GM23338 (cell line): ENCODE results near the gene FAM193B. TPM values are rescaled to one million over a fixed set of nuclear protein-coding genes. Genes with fewer than 3 reads are reported as not detected.

Source experiments
- ATAC-seq: fragments of 200-7000 bp; cut with Tn5 transposase; 3 replicates; pipeline ENCODE4 v1.9.1; 2020
- DNase-seq: peaks from one replicate; pipeline ENCODE4 v3.0.0-alpha.2; 2015; ENCODE audit warnings: low spot score
- H2AFZ ChIP-seq: fragments of 200-600 bp; sonication (generic); 2 replicates; pipeline ENCODE4 v1.8.0; 2016; ENCODE audit warnings: antibody characterized with exemption, mild to moderate bottlenecking, moderate library complexity
- H3F3A ChIP-seq: fragments of 200-600 bp; sonication (generic); replicated peaks from 2 replicates; pipeline ENCODE4 v1.8.0; 2017; ENCODE audit warnings: antibody characterized with exemption, mixed run types, low read depth
- H3K27ac ChIP-seq: fragments of 200-600 bp; sonication (generic); 2 replicates; pipeline ENCODE4 v1.6.1; 2016; ENCODE audit warnings: low read depth
- H3K27me3 ChIP-seq: fragments of 200-600 bp; sonication (generic); 2 replicates; pipeline ENCODE4 v1.8.0; 2016; ENCODE audit warnings: mild to moderate bottlenecking, mixed run types, moderate library complexity; ENCODE audit not compliant: insufficient read depth
- H3K36me3 ChIP-seq: fragments of 200-600 bp; sonication (generic); 2 replicates; pipeline ENCODE4 v1.8.0; 2016; ENCODE audit warnings: mild to moderate bottlenecking; ENCODE audit not compliant: insufficient read depth
- H3K4me1 ChIP-seq: fragments of 200-600 bp; sonication (generic); 2 replicates; pipeline ENCODE4 v1.8.0; 2016; ENCODE audit warnings: mild to moderate bottlenecking, moderate library complexity; ENCODE audit not compliant: insufficient read depth
- H3K4me2 ChIP-seq: fragments of 200-600 bp; sonication (generic); 2 replicates; pipeline ENCODE4 v1.7.1; 2017; ENCODE audit warnings: mixed run types
- H3K4me3 ChIP-seq: fragments of 200-600 bp; sonication (generic); 2 replicates; pipeline ENCODE4 v1.6.1; 2016; ENCODE audit warnings: mixed run types
- H3K79me2 ChIP-seq: fragments of 200-600 bp; sonication (generic); replicated peaks from 2 replicates; pipeline ENCODE4 v1.8.0; 2017; ENCODE audit warnings: mild to moderate bottlenecking; ENCODE audit not compliant: insufficient read depth
- H3K9me2 ChIP-seq: fragments of 200-600 bp; sonication (generic); 2 replicates; pipeline ENCODE4 v1.8.0; 2017; ENCODE audit not compliant: insufficient read depth
- H4K20me1 ChIP-seq: fragments of 200-600 bp; sonication (generic); replicated peaks from 2 replicates; pipeline ENCODE4 v1.8.0; 2017; ENCODE audit warnings: mild to moderate bottlenecking; ENCODE audit not compliant: insufficient read depth
- H3K27ac Mint-ChIP-seq: 2 replicates; pipeline ENCODE4 v1.8.0; 2020; ENCODE audit warnings: inconsistent platforms, mild to moderate bottlenecking, moderate library complexity, mixed read lengths
- H3K27me3 Mint-ChIP-seq: 3 replicates; pipeline ENCODE4 v1.8.0; 2022; ENCODE audit warnings: low read depth, mild to moderate bottlenecking, moderate library complexity, mixed read lengths, inconsistent platforms; ENCODE audit not compliant: insufficient read depth, poor library complexity
- H3K36me3 Mint-ChIP-seq: 3 replicates; pipeline ENCODE4 v1.8.0; 2021; ENCODE audit warnings: low read depth, mild to moderate bottlenecking, inconsistent platforms, moderate library complexity, mixed read lengths
- H3K4me1 Mint-ChIP-seq: 3 replicates; pipeline ENCODE4 v1.8.0; 2020; ENCODE audit warnings: mild to moderate bottlenecking, inconsistent platforms, mixed read lengths
- H3K4me3 Mint-ChIP-seq: 3 replicates; pipeline ENCODE4 v1.8.0; 2021; ENCODE audit warnings: moderate library complexity, mild to moderate bottlenecking, inconsistent platforms, mixed read lengths
- H3K9me3 Mint-ChIP-seq: 3 replicates; pipeline ENCODE4 v1.8.0; 2020; ENCODE audit warnings: moderate library complexity, mild to moderate bottlenecking, inconsistent platforms, mixed read lengths
- CREB1 ChIP-seq: fragments of 250-450 bp; sonication (Bioruptor Pico); IDR thresholded peaks from 2 replicates; pipeline ENCODE4 v1.5.0; 2020; ENCODE audit warnings: low read depth, mild to moderate bottlenecking, moderate library complexity
- CTCF ChIP-seq, 2 experiments: fragments of 200-600 bp in 1 of 2; sonication (generic) in 1 of 2; conservative IDR thresholded peaks; 2 replicates each; pipeline versions ENCODE4 v1.5.1 to v1.6.1; 2016 to 2017; ENCODE audit warnings: antibody characterized with exemption in 2 of 2, low read depth in 2 of 2, mild to moderate bottlenecking in 2 of 2, moderate library complexity in 1 of 2
- EZH2 ChIP-seq: fragments of 200-600 bp; sonication (generic); IDR thresholded peaks from one replicate; pipeline ENCODE4 v1.8.0; 2017; ENCODE audit warnings: antibody characterized with exemption, mild to moderate bottlenecking, low read depth; ENCODE audit not compliant: unreplicated experiment
- EZH2phosphoT487 ChIP-seq: fragments of 200-600 bp; sonication (generic); IDR thresholded peaks from one replicate; pipeline ENCODE4 v1.8.1; 2018; ENCODE audit warnings: antibody characterized with exemption; ENCODE audit not compliant: unreplicated experiment
- JUNB ChIP-seq: IDR thresholded peaks from one replicate; pipeline ENCODE4 v1.6.1; 2016; ENCODE audit warnings: antibody characterized with exemption; ENCODE audit not compliant: unreplicated experiment
- NANOG ChIP-seq: IDR thresholded peaks from 2 replicates; pipeline ENCODE4 v1.6.1; 2016; ENCODE audit warnings: antibody characterized with exemption, borderline replicate concordance
- POLR2AphosphoS5 ChIP-seq: IDR thresholded peaks from 2 replicates; pipeline ENCODE4 v1.6.1; 2016; ENCODE audit warnings: antibody characterized with exemption, low read depth
- REST ChIP-seq: IDR thresholded peaks from one replicate; pipeline ENCODE4 v1.6.1; 2018; ENCODE audit warnings: antibody characterized with exemption; ENCODE audit not compliant: unreplicated experiment
- STAT1 ChIP-seq: IDR thresholded peaks from one replicate; pipeline ENCODE4 v1.6.1; 2016; ENCODE audit warnings: antibody characterized with exemption; ENCODE audit not compliant: unreplicated experiment
- ZNF114 ChIP-seq: fragments of 250-450 bp; sonication (Bioruptor Pico); IDR thresholded peaks from 2 replicates; pipeline ENCODE4 v1.5.0; 2020; ENCODE audit warnings: mild to moderate bottlenecking, moderate library complexity
- ZNF331 ChIP-seq: fragments of 250-450 bp; sonication (Bioruptor Pico); IDR thresholded peaks from 2 replicates; pipeline ENCODE4 v1.5.0; 2020; ENCODE audit warnings: low read depth, mild to moderate bottlenecking, moderate library complexity
- polyA plus RNA-seq: library from polyadenylated mRNA; unstranded; fragments of >200 nt; fragmentation: Nextera tagmentation; extraction: Ambion mirVana; gene quantifications from 2 replicates; pipeline ENCODE4 v1.2.1, GENCODE V29; 2016
- total RNA-seq: library from RNA; depleted of rRNA; stranded (reverse); fragments of >200 nt; shearing (Covaris generic); gene quantifications from 2 replicates; pipeline ENCODE4 v1.2.3, GENCODE V29; 2014
- TF ChIP-seq, protein P1 (sequence below): IDR thresholded peaks from 2 replicates; pipeline ENCODE4 v1.6.1; 2016; ENCODE audit warnings: antibody characterized with exemption
- TF ChIP-seq, protein P2 (sequence below): fragments of 250-450 bp; sonication (Bioruptor Pico); IDR thresholded peaks from 2 replicates; pipeline ENCODE4 v1.5.0; 2020; ENCODE audit warnings: mild to moderate bottlenecking, moderate library complexity

Gene FAM193B
- total and polyA plus RNA-seq, 2 experiments from 2014 or later: 44.4 to 58.6 TPM

GRCh38 chr5:177547736-177548135 is 6.6 kb downstream of the FAM193B start:
- no peak for ATAC-seq
- Histone ChIP-seq H4K20me1 (peaks cover 72% of the 10 kb centered on the region), H3F3A (0 out of 2 replicates have a peak, but pooled peaks cover 2% of the 10 kb centered on the region), H3K36me3 (peaks cover 11% of the 10 kb centered on the region; the same call in 1 of the 2 replicates), H3K27me3 (no peaks in the 10 kb centered on the region), H3K4me3 (no peak overlapping the region), H3K9me2 (no peaks in the 10 kb centered on the region), H3K4me2 (no peak overlapping the region), H3K79me2 (peaks cover 98% of the 10 kb centered on the region), H2AFZ (no peak overlapping the region), H3K4me1 (no peaks in the 10 kb centered on the region), H3K27ac (no peak overlapping the region)
- H3K36me3 Mint-ChIP-seq: peaks cover 21% of the 10 kb centered on the region
- no peak for TF ChIP-seq STAT1
- TF ChIP-seq CREB1 (CRISPR knock-in tag): no peak
- TF ChIP-seq EZH2: no peak
- no peak for TF ChIP-seq CTCF (conservative IDR thresholded peaks at IDR 0.05; ENCODE audit: low read depth in 2 of 2)
- no peak for TF ChIP-seq REST
- TF ChIP-seq, protein P1, sequence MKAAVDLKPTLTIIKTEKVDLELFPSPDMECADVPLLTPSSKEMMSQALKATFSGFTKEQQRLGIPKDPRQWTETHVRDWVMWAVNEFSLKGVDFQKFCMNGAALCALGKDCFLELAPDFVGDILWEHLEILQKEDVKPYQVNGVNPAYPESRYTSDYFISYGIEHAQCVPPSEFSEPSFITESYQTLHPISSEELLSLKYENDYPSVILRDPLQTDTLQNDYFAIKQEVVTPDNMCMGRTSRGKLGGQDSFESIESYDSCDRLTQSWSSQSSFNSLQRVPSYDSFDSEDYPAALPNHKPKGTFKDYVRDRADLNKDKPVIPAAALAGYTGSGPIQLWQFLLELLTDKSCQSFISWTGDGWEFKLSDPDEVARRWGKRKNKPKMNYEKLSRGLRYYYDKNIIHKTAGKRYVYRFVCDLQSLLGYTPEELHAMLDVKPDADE: no peak
- no peak for TF ChIP-seq POLR2AphosphoS5
- no peak for TF ChIP-seq JUNB
- no peak for TF ChIP-seq ZNF331 (CRISPR knock-in tag)
- no peak for TF ChIP-seq NANOG
- TF ChIP-seq, protein P2, sequence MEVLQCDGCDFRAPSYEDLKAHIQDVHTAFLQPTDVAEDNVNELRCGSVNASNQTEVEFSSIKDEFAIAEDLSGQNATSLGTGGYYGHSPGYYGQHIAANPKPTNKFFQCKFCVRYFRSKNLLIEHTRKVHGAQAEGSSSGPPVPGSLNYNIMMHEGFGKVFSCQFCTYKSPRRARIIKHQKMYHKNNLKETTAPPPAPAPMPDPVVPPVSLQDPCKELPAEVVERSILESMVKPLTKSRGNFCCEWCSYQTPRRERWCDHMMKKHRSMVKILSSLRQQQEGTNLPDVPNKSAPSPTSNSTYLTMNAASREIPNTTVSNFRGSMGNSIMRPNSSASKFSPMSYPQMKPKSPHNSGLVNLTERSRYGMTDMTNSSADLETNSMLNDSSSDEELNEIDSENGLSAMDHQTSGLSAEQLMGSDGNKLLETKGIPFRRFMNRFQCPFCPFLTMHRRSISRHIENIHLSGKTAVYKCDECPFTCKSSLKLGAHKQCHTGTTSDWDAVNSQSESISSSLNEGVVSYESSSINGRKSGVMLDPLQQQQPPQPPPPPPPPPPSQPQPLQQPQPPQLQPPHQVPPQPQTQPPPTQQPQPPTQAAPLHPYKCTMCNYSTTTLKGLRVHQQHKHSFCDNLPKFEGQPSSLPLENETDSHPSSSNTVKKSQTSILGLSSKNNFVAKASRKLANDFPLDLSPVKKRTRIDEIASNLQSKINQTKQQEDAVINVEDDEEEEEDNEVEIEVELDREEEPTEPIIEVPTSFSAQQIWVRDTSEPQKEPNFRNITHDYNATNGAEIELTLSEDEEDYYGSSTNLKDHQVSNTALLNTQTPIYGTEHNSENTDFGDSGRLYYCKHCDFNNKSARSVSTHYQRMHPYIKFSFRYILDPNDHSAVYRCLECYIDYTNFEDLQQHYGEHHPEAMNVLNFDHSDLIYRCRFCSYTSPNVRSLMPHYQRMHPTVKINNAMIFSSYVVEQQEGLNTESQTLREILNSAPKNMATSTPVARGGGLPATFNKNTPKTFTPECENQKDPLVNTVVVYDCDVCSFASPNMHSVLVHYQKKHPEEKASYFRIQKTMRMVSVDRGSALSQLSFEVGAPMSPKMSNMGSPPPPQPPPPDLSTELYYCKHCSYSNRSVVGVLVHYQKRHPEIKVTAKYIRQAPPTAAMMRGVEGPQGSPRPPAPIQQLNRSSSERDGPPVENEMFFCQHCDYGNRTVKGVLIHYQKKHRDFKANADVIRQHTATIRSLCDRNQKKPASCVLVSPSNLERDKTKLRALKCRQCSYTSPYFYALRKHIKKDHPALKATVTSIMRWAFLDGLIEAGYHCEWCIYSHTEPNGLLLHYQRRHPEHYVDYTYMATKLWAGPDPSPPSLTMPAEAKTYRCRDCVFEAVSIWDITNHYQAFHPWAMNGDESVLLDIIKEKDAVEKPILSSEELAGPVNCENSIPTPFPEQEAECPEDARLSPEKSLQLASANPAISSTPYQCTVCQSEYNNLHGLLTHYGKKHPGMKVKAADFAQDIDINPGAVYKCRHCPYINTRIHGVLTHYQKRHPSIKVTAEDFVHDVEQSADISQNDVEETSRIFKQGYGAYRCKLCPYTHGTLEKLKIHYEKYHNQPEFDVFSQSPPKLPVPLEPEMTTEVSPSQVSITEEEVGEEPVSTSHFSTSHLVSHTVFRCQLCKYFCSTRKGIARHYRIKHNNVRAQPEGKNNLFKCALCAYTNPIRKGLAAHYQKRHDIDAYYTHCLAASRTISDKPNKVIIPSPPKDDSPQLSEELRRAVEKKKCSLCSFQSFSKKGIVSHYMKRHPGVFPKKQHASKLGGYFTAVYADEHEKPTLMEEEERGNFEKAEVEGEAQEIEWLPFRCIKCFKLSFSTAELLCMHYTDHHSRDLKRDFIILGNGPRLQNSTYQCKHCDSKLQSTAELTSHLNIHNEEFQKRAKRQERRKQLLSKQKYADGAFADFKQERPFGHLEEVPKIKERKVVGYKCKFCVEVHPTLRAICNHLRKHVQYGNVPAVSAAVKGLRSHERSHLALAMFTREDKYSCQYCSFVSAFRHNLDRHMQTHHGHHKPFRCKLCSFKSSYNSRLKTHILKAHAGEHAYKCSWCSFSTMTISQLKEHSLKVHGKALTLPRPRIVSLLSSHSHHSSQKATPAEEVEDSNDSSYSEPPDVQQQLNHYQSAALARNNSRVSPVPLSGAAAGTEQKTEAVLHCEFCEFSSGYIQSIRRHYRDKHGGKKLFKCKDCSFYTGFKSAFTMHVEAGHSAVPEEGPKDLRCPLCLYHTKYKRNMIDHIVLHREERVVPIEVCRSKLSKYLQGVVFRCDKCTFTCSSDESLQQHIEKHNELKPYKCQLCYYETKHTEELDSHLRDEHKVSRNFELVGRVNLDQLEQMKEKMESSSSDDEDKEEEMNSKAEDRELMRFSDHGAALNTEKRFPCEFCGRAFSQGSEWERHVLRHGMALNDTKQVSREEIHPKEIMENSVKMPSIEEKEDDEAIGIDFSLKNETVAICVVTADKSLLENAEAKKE (CRISPR knock-in tag): no peak
- no peak for TF ChIP-seq ZNF114 (CRISPR knock-in tag)
- TF ChIP-seq EZH2phosphoT487: no peak
- no peak for DNase-seq
- H3K9me3 Mint-ChIP-seq: no peaks in the 10 kb centered on the region
- peaks cover 17% of the 10 kb centered on the region for H3K4me1 Mint-ChIP-seq
- H3K27me3 Mint-ChIP-seq: peaks cover 3% of the 10 kb centered on the region
- no peak overlapping the region for H3K27ac Mint-ChIP-seq
- H3K4me3 Mint-ChIP-seq: no peak overlapping the region
